Fibroblast of villous mesenchyme (primary cell): Measurements from ENCODE around the gene TGFB1. TPM values are rescaled to one million over a fixed set of nuclear protein-coding genes. Genes with fewer than 3 reads are reported as not detected.
A peak's percentile ranks its signal among the peaks of the same experiment; 100 is the strongest.
"Not testable (repeated sequence)": the region's sequence is repeated elsewhere in the genome, so short reads cannot be mapped to it uniquely, and the experiment has no call there.

Source experiments
- DNase-seq: peaks from one replicate; pipeline ENCODE4 v3.0.0-alpha.2; 2010; ENCODE audit warnings: low read depth
- H3K4me3 ChIP-seq: 2 replicates; pipeline ENCODE4 v1.5.1; 2011; ENCODE audit warnings: low read depth, mild to moderate bottlenecking, low read length
- CTCF ChIP-seq: IDR thresholded peaks from 2 replicates; pipeline ENCODE4 v1.5.1; 2012; ENCODE audit warnings: low read depth, mild to moderate bottlenecking, low read length; ENCODE audit not compliant: insufficient read depth
- total RNA-seq: library from RNA; depleted of rRNA; stranded (reverse); fragments of >200 nt; gene quantifications from 2 replicates; pipeline ENCODE4 v1.2.3, GENCODE V29; 2012

The TGFB1 gene
- total RNA-seq, 1 donor, result 7.8 TPM

DNA sequence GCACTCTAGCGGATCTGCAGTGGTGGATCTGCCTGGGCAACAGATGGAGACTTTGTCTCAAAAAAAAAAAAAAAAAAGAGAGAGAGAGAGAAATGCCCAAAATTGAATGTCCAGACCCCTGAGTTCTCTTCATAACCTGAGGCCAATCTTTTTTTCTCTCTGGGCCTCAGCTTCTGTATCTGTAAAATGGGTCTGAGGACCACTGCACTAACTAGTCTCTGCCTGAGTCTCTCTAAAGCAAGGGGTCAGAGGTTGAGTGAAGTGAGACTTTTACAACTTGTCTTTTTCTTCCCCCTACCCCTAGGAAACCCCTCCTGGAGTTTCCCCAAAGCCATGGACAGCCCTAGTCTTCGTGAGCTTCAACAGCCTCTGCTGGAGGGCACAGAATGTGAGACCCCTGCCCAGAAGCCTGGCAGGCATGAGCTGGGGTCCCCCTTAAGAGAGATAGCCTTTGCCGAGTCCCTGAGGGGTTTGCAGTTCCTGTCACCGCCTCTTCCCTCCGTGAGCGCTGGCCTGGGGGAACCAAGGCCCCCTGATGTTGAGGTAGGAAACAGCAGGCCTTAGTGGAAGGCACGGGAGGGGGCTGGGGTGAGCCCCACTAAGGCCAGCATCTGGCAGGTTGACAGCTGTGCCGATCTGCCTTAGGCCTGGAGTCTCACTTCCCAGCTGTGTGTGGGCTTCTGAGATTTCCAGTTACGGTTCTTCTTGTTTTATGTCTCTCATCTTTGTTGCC is 24.4 kb upstream of the TGFB1 start:
- peak; percentile 48 for DNase-seq
- no peak overlapping the region for H3K4me3 ChIP-seq
- peak; percentile 36 for TF ChIP-seq CTCF

DNA sequence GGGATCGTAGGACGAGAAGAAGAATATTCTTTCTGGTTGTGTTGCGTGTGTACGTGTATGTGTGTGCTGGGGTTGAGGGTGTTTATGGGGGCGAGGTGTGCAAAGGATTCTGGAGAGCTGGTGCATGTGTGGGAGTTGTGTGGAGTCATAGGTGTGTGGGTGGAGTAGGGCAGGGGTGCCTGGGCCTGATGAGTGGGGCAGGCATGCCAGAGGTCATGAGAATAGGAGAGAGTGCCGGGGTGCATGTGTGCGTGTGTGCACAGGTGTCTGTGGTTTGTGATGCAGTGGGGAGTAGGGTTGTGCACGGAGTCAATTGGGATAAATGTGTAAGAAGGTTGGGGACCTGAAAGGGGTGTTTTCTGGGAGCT is 23.3 kb upstream of the TGFB1 start:
- TF ChIP-seq CTCF, result no peak
- no peak for DNase-seq
- peak overlapping the region; percentile 67 for H3K4me3 ChIP-seq

- peak; percentile 71 for DNase-seq
- H3K4me3 ChIP-seq, result peak within 1 kb of the TSS; percentile 67
- no peak for TF ChIP-seq CTCF
Observed at GRCh38 chr19:41376241-41376997, 22.7 kb upstream of the TGFB1 start, which contains the start of gene TMEM91. TMEM91 (plus strand) TSS chr19:41376533; CDS start chr19:41378310, 1,777 bp downstream.

GRCh38 chr19:41373993-41374392 is 20.3 kb upstream of the TGFB1 start:
- peak; percentile 97 for DNase-seq
- no peak for TF ChIP-seq CTCF

DNA sequence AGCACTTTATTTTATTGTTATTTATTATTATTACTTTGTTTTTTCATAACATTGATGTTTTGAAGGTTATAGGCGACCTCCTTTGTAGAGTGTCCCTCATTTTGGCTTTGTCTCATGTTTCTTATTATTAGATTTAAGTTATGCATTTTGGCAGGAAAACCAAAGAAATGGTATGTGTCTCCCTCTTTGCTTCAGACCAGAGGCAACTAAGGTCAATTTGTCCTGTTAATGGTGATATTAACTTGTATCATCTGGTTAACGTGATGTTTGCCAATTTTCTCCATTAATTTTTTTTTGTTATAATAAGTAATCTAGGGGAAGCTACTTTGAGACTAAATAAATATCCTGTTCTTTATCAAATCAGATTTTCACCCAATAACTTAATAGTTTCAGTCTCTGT is 18.8 kb upstream of the TGFB1 start:
- H3K4me3 ChIP-seq, result no peak overlapping the region
- no peak for TF ChIP-seq CTCF
- no peak for DNase-seq

More at GRCh38 chr19:41373993-41374392, 20.3 kb upstream of the TGFB1 start:
- H3K4me3 ChIP-seq, result no peak overlapping the region

DNA sequence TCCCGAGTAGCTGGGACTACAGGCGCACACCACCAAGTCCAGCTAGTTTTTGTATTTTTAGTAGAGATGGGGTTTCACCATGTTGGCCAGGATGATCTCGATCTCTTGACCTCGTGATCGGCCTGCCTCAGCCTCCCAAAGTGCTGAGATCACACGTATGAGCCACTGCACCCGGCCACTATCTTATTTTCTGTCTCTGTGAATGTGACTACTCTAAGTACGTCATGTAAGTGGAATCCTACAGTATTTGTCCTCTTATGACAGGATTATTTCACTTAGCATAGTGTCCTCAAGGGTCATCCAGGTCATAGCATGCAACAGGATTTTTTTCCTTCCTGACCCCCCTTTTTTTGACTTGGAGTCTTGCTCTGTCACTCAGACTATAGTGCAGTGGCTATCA is 17.8 kb upstream of the TGFB1 start:
- TF ChIP-seq CTCF, result no peak
- no peak for DNase-seq
- H3K4me3 ChIP-seq, result no peak overlapping the region

GRCh38 chr19:41371119-41371518 is 17.4 kb upstream of the TGFB1 start:
- H3K4me3 ChIP-seq, DNase-seq: not testable (repeated sequence)
